ENCODE results near the gene HECTD1. TPM values are rescaled to one million over a fixed set of nuclear protein-coding genes. Genes with fewer than 3 reads are reported as not detected.
"Not testable (repeated sequence)": the region's sequence is repeated elsewhere in the genome, so short reads cannot be mapped to it uniquely, and the experiment has no call there.

HECTD1 gene
- total RNA-seq, 4 donors from 2014 or later, result 189 to 236 (median 209) TPM

GRCh38 chr14:31251028-31251958 is 43.7 kb upstream of the HECTD1 start:
- no peak for TF ChIP-seq CTCF (IDR thresholded peaks at IDR 0.05)
- no peak for DNase-seq (ENCODE audit: low spot score)
- no peak for ATAC-seq (ENCODE audit: low FRiP score)

- DNase-seq (ENCODE audit: low spot score) (no peak), ATAC-seq (ENCODE audit: low FRiP score) (no peak)
Measured at GRCh38 chr14:31244626-31245025, 37.0 kb upstream of the HECTD1 start.

GRCh38 chr14:31243860-31244259 is 36.3 kb upstream of the HECTD1 start:
- ATAC-seq (ENCODE audit: low FRiP score) (no peak), DNase-seq (ENCODE audit: low spot score) (no peak)
- no peak for TF ChIP-seq CTCF (IDR thresholded peaks at IDR 0.05)

More at GRCh38 chr14:31244626-31245025, 37.0 kb upstream of the HECTD1 start:
- TF ChIP-seq CTCF (IDR thresholded peaks at IDR 0.05), result no peak

- peak; percentile 59 for ATAC-seq (ENCODE audit: low FRiP score)
- DNase-seq (ENCODE audit: low spot score), result not testable (repeated sequence)
Measured at GRCh38 chr14:31242161-31242940, 34.8 kb upstream of the HECTD1 start.

GRCh38 chr14:31241450-31242114 is 34.0 kb upstream of the HECTD1 start:
- DNase-seq (ENCODE audit: low spot score) (no peak), ATAC-seq (ENCODE audit: low FRiP score) (peak; percentile 6)
- no peak for TF ChIP-seq CTCF (IDR thresholded peaks at IDR 0.05)

GRCh38 chr14:31239741-31240140 is 32.1 kb upstream of the HECTD1 start:
- ATAC-seq (ENCODE audit: low FRiP score), result no peak
- no peak for DNase-seq (ENCODE audit: low spot score)
- no peak for TF ChIP-seq CTCF (IDR thresholded peaks at IDR 0.05)

GRCh38 chr14:31235462-31235861 is 27.9 kb upstream of the HECTD1 start:
- TF ChIP-seq CTCF (IDR thresholded peaks at IDR 0.05), result no peak
- ATAC-seq (ENCODE audit: low FRiP score), result no peak
- DNase-seq (ENCODE audit: low spot score), result no peak
